Measurements from ENCODE around the gene COL13A1.

COL13A1 gene

GRCh38 chr10:69961881-69962745 lies 160.4 kb downstream of the COL13A1 start:
- no peak for ATAC-seq
- TF ChIP-seq ESRRG (CRISPR knock-in tag; IDR thresholded peaks at IDR 0.05), result no peak

- TF ChIP-seq RARB (CRISPR knock-in tag; IDR thresholded peaks at IDR 0.05) (no peak), CREB5 (CRISPR knock-in tag; IDR thresholded peaks at IDR 0.05; ENCODE audit: low read depth) (no peak), ZNF8 (CRISPR knock-in tag; IDR thresholded peaks at IDR 0.05) (no peak), TCF4 (CRISPR knock-in tag; IDR thresholded peaks at IDR 0.05; ENCODE audit: borderline replicate concordance) (no peak), CSRNP3 (CRISPR knock-in tag; IDR thresholded peaks at IDR 0.05) (no peak), PATZ1 (CRISPR knock-in tag; IDR thresholded peaks at IDR 0.05; ENCODE audit: borderline replicate concordance) (no peak), TSHZ2 (CRISPR knock-in tag; IDR thresholded peaks at IDR 0.05) (no peak)
- ATAC-seq, result no peak
Measured at GRCh38 chr10:69962746-69963135, 161.0 kb downstream of the COL13A1 start.

GRCh38 chr10:69963178-69963834 lies 161.6 kb downstream of the COL13A1 start:
- ATAC-seq, result no peak
- TF ChIP-seq ISL1 (CRISPR knock-in tag; IDR thresholded peaks at IDR 0.05) (no peak), ZNF8 (CRISPR knock-in tag; IDR thresholded peaks at IDR 0.05) (no peak), ZNF70 (CRISPR knock-in tag; IDR thresholded peaks at IDR 0.05) (no peak), BACH2 (CRISPR knock-in tag; IDR thresholded peaks at IDR 0.05; ENCODE audit: borderline replicate concordance) (no peak), CREB5 (CRISPR knock-in tag; IDR thresholded peaks at IDR 0.05; ENCODE audit: low read depth) (no peak), TSHZ2 (CRISPR knock-in tag; IDR thresholded peaks at IDR 0.05) (no peak), SNAI2 (CRISPR knock-in tag; IDR thresholded peaks at IDR 0.05) (no peak)

All from SK-N-SH treated with all-trans-retinoic acid at 6 μM for 48 hours (cell line).